ENCODE measurements around the gene PARVB. TPM values are rescaled to one million over a fixed set of nuclear protein-coding genes. Genes with fewer than 3 reads are reported as not detected.

The PARVB gene
- total and polyA plus RNA-seq, 2 of the 8 experiments (the other 6 are each of a cell fraction or from before 2014, with no cell fraction given) = 14.5 to 18.6 TPM

- TF ChIP-seq, protein P1, sequence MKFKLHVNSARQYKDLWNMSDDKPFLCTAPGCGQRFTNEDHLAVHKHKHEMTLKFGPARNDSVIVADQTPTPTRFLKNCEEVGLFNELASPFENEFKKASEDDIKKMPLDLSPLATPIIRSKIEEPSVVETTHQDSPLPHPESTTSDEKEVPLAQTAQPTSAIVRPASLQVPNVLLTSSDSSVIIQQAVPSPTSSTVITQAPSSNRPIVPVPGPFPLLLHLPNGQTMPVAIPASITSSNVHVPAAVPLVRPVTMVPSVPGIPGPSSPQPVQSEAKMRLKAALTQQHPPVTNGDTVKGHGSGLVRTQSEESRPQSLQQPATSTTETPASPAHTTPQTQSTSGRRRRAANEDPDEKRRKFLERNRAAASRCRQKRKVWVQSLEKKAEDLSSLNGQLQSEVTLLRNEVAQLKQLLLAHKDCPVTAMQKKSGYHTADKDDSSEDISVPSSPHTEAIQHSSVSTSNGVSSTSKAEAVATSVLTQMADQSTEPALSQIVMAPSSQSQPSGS (IDR thresholded peaks at IDR 0.05; ENCODE audit: low read length) = no peak
- TF ChIP-seq CHD1 (IDR thresholded peaks at IDR 0.05; ENCODE audit: low read depth, low read length) (no peak), JUN (IDR thresholded peaks at IDR 0.05; ENCODE audit: low read depth, low read length) (no peak)
These were observed 9.2 kb downstream of the PARVB start (continued) for GRCh38 chr22:44033287-44033686.
